Fibroblast of skin of scalp (primary cell): ENCODE measurements around the gene PEX6.
"Not testable (repeated sequence)": the region's sequence is repeated elsewhere in the genome, so short reads cannot be mapped to it uniquely, and the experiment has no call there.

Experiments used
- DNase-seq: peaks from one replicate; pipeline ENCODE4 v3.0.0-alpha.2; 2013

PEX6 gene

DNA sequence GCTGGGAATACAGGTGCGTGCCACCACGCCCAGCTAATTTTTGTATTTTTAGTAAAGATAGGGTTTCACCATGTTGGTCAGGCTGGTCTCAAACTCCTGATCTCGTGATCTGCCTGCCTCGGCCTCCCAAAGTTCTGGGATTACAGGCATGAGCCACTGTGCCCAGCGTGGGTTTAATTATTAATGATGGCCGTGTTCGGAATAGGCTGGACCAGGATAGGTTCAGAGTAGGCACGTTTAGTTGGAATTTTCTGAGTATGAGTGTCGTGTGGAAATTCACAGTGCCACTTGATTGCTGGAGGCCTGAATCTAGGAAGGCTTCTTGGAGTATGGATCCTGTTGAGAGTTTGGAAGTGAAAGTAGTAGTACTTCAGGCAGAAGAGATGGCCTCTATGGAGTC lies 19.2 kb upstream of the PEX6 start:
- DNase-seq = not testable (repeated sequence)

DNA sequence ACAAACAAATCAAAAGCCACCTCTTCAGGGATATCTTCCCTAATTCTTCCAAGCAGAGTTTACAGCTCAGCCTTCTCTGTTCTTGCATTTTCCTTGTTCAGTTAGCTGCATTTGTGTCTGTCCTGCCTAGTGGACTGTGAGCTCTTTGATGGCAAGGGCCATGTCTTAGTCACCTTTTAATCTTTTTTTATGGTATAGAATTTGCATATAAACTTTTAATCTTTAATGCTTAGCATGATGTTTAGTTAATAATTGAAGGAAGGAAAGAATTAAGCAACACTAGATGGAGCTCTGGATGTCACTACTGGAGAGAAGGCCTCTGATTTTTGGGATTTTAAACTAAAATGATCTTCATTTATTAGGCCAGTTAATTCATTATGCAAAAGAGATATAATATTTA lies 17.5 kb upstream of the PEX6 start:
- DNase-seq = no peak

GRCh38 chr6:42993445-42993844 lies 14.5 kb upstream of the PEX6 start:
- DNase-seq = no peak

DNA sequence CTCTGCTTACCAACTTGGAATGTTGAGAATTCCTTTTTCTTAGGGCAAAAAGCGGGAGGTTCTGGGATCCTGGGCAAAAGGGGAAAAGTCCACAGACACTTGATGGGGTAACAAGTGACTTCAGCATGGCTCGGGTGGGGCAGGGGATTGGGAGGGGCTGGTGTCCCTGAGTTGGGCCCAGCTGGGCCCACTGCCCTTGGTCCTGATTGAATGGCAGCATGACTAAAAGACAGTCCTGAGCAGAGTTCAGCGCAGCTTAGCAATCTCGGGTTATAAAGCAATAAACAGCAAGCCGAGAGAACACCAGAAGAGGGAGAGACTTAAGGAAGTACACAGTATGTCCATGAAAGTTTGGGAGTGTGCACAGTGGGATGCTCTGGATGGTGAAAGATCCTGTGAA lies 10.9 kb upstream of the PEX6 start:
- DNase-seq = no peak

GRCh38 chr6:42988486-42989020 lies 9.6 kb upstream of the PEX6 start:
- DNase-seq = peak; percentile 6

DNA sequence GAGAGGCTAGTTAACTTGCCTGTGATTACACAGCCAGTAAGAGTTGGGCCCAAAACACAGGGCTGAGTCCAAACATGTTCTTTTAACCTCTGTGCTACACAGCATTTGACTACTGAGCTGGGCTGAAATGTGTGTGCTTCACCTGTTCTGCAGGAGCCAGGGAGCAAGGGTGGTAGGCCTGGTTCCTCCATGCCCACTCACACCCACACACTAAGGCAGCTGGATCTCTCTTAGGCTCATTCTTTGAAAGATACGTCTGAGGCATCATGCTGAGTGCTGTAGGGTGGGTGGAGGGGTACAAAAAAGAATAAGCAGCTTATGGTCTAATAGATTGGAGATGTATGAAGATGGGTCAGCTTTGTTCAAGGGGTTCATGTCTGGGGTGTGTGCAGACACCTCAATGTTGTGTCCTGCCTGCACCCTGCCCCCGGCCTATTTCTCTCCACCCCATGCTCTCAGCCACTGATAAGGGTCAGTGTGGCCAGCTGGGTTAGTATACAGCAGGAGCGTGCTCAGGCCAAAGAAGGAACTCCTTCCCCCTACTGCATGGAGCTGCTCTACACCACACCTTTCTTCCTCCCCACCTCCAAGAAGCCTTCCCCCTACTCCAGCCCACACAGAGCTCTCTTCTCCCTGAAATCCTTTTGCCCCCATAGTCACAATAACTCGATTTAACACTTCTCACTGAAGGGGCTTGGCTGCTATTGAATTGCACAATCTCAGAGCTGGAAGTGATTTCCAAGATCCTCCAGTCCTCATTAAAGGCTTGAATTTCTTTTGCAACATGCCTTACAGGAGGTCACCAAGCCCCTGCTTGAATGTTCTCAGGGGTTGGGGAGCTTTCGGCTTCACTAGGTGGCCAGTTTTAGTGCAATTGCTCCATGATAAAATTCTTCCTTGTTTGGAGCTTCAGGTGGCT lies 8.8 kb upstream of the PEX6 start:
- DNase-seq = no peak

DNA sequence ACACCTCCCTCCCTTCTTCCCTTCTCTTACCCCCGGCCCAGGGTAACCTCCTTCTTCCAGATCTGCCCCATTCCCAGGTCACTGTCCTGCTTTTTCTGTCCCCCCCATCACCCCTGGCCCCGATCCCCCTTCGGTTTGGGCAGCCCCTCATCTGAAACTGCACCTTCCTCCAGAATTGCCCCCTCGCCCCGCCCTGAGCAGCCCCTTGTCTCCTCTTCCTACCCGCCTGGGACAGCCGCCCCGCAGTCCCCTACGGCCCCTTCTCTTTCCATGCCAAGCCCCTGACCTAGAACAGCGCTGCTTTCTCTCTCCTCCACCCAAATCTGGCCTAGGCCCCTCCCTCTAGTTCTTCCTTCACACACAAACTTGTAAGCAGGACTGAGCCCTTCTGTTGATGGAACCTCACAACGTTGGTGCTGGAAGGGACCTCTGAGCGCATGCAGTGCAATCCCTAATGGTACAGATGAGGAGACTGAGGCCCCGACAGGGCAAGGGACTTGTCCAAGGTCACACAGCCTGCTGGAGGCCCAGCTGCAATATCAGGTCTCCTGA lies 6.0 kb upstream of the PEX6 start:
- peak; percentile 6 for DNase-seq

- DNase-seq = peak; percentile 99
Observed at GRCh38 chr6:42984001-42984923, 5.3 kb upstream of the PEX6 start, which contains the start of gene PPP2R5D. Gene PPP2R5D (plus strand): TSS chr6:42984570. CDS start chr6:42984678, 108 bp downstream.

DNA sequence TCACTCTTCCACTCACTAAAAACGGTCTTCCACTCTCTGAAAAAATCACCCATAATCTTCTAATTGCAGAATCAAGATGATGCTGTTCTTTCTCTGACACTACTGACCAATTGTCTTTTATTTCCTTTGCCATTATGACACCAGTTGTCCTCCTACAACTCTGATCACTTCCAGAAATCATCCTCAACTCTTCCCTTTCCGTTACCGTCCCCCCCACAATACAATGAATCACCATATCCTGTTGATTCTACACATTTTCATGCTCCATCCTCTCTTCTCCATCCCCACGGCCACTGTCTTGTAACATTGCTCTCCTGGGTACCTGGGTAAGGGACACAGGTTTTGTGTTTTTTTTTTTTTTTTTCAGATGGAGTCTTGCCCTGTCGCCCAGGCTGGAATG lies 2.9 kb upstream of the PEX6 start:
- no peak for DNase-seq

GRCh38 chr6:42979523-42980177 lies 669 bp upstream of the PEX6 start:
- no peak for DNase-seq

DNA sequence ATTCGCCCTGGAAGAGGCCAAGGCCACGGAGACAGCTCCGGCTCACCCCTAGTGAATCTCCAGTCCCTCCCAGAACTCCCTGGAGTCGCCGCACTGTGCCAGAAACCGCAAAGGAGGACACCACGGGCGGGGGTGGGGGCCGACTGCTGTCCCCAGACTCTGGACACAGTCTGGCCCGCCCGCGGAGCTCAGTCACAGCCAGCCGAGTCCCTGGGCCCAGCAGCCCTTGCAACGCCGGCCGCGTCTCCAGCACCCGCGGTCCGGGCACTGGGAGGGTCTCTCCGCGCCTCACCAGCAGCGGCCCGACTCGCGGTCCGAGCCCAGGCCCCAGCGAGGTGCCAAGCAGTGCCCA lies 518 bp downstream of the PEX6 start:
- DNase-seq = peak; percentile 31

DNA sequence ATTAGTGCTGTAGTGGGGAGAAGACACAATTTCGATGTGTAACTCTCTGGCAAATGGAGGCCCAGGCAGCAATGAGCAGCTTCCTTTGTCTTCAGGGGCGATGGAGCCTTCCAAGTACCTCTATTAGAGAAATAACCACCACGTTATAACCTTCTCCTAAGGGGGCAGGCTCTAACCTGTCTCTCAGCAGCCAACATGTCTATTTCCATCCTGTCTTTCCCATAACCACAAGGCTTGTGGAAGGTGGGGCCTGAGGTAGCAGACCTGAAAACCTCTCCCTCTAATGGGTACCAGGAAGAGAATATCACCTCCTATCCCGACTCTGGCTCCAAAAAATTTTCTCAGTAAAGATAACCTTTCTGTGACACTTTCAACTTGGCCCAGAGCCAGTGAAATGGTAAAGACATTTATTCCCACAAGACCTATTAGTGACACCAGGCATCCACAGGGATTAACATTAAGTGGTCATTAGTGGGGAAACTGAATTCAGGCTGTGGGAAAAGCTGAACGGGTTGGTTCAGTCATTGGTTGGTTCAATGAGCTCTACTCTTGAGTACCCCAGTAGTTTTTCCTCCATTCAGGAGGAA lies 4.0 kb downstream of the PEX6 start:
- DNase-seq = no peak

GRCh38 chr6:42973926-42974325 lies 5.1 kb downstream of the PEX6 start:
- no peak for DNase-seq

DNA sequence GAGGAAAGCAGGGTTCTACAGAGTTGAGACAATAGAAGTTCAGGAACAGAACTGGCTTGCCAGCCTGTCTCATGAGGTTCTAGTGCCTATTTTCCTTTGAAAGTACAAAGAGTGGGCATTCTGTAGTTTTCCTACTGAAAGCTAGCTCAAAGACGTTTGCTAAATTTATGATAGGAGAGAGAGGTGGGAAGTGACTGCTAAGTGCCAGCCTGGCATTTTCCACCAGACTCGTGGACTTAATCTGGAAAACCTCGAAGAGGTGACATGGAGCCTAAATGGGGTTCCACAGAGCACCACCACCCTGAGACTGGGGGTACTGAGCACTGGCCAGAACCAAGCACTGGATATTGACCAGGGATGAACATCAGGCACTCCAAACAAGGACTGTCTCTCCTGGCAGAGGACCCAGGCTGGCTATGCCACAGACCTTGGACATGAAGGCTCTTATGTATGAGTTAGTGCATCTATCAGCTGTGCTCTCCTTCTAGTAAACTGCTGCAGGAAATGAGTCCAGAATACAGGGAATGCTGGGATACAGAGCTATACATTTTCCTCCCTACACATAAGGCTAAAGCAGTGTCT lies 7.1 kb downstream of the PEX6 start:
- no peak for DNase-seq

- DNase-seq = peak; percentile 32
Observed at GRCh38 chr6:42970871-42971612, 7.9 kb downstream of the PEX6 start.

- no peak for DNase-seq
Observed at GRCh38 chr6:42969934-42970333, 9.0 kb downstream of the PEX6 start.

GRCh38 chr6:42969431-42969830 lies 9.6 kb downstream of the PEX6 start:
- no peak for DNase-seq

- DNase-seq = no peak
Observed at GRCh38 chr6:42968783-42969182, 10.2 kb downstream of the PEX6 start.

- DNase-seq = no peak
Observed at GRCh38 chr6:42968126-42968701, 10.8 kb downstream of the PEX6 start.

GRCh38 chr6:42967228-42967627 lies 11.8 kb downstream of the PEX6 start:
- no peak for DNase-seq
